Measurements from ENCODE around the gene GRK1.

DNA sequence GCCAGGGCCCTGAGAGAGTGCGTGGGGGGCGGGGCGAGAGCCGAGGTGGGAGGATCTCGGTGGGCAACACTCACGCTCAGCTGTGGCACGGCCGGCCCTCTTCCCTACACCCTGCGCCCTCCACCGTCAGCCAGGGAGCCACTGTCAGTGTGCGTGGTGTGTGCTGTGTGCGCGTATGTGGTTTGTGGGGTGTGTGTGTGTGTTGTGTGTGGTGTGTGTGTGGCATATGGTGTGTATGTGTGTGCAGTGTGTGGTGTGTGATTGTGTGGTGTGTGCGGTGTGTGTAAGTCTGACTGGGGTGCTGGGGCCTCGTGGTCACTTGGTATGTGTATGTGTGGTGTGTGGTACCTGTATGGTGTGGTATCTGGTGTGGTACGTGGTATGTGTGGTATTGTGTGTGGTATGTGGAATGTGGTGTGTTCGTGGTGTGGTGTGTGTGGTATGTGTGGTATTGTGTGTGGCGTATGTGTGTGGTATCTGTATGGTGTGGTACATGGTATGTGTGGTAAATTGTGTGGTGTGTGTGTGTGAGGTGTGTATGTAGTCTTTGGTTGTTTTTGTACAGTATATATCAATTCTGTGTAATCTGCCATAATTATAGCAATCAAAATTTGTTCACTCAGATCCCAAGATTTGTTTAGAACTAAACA, 5.1 kb downstream of the GRK1 start:
- TF ChIP-seq POLR2A (IDR thresholded peaks at IDR 0.05; ENCODE audit: low read length) (no peak), GATA1 (IDR thresholded peaks at IDR 0.05; ENCODE audit: low read depth, low read length) (no peak)

All from erythroblast (primary cell).